Measurements from ENCODE around the gene ALPG. TPM values are rescaled to one million over a fixed set of nuclear protein-coding genes. Genes with fewer than 3 reads are reported as not detected.
A peak's percentile ranks its signal among the peaks of the same experiment; 100 is the strongest.

ALPG gene
- total and polyA plus RNA-seq, 2 of the 13 experiments (the other 11 are each of a cell fraction or from before 2014, with no cell fraction given): not detected

- H3K4me1 ChIP-seq (ENCODE audit: insufficient read depth, low read length): peaks cover 48% of the 10 kb centered on the region
- WGBS (ENCODE audit: low lambda C conversion rate): 42% methylated on average over 14 of the region's 14 CpGs
- H4K20me1 ChIP-seq (ENCODE audit: insufficient read depth, low read length): no peaks in the 10 kb centered on the region
- intact Hi-C loops (cut with micrococcal nuclease; ENCODE audit: unreplicated experiment) (no loop called here), in situ Hi-C loops (cut with HindIII; ENCODE audit: extremely low pct_ligation_motif_present, low pct_unique_long_range_greater_than_20kb) (no loop called here)
- no peaks in the 10 kb centered on the region for H3K36me3 ChIP-seq (replicated peaks in 1 of 2; ENCODE audit: control insufficient read depth in 1 of 2, insufficient read depth in 2 of 2, low read length in 2 of 2)
- no peak for FAIRE-seq
- no TSS peak for BruUV-seq (replicated peaks)
- H3K27me3 ChIP-seq (ENCODE audit: control insufficient read depth in 1 of 2, insufficient read depth in 2 of 2, low read length in 2 of 2): peaks cover 0 to 4% of the 10 kb centered on the region in 2 experiments; a peak in 2 of 5 replicates
- no peaks in the 10 kb centered on the region for H3K79me2 ChIP-seq (ENCODE audit: insufficient read depth, low read length)
- POLR2A ChIA-PET: no interaction called here
- H3K9ac ChIP-seq (ENCODE audit: insufficient read depth, low read depth, low read length): 0 out of 2 replicates have a peak overlapping the region, but pooled peaks have one; percentile 29
- DNase-seq (ENCODE audit: low spot score): no peak
- peak overlapping the region; percentile 26 to 57 (median 50); a peak in 4 of 6 replicates for H3K4me3 ChIP-seq (replicated peaks in 1 of 3; ENCODE audit: insufficient read depth in 1 of 3, low read depth in 2 of 3, low read length in 3 of 3)
- H3K9me3 ChIP-seq (ENCODE audit: low read length): no peaks in the 10 kb centered on the region; the same call in 1 of the 2 replicates
- no peak overlapping the region for H2AFZ ChIP-seq (ENCODE audit: low read length)
- no peak overlapping the region for H3K27ac ChIP-seq (ENCODE audit: extremely low read length, insufficient read depth, low read length)
- CTCF ChIA-PET (ENCODE audit: low intra/inter-chr PET ratio, low total read pairs): no interaction called here
- H3K4me2 ChIP-seq (ENCODE audit: low read depth, low read length): peak overlapping the region; percentile 76
- ATAC-seq: peak; percentile 4; the same call in 2 of the 3 replicates
- TF ChIP-seq ZNF276 (CRISPR knock-in tag; IDR thresholded peaks at IDR 0.05; ENCODE audit: low read depth): 0 out of 2 replicates have a peak, but pooled peaks have one; percentile 26
- 0 out of 2 replicates have a peak, but pooled peaks have one; percentile 16 for TF ChIP-seq ZNF770 (CRISPR knock-in tag; IDR thresholded peaks at IDR 0.05)
- TF ChIP-seq ZSCAN29 (CRISPR knock-in tag; conservative IDR thresholded peaks at IDR 0.05): 0 out of 2 replicates have a peak, but pooled peaks have one; percentile 29
- TF ChIP-seq ZNF687 (CRISPR knock-in tag; IDR thresholded peaks at IDR 0.05): peak; percentile 44
- no peak for TF ChIP-seq GPN1 (CRISPR knock-in tag; IDR thresholded peaks at IDR 0.05; ENCODE audit: borderline replicate concordance)
- TF ChIP-seq UBTF (CRISPR knock-in tag; IDR thresholded peaks at IDR 0.05): peak; percentile 19; the same call in 1 of the 2 replicates
- no peak for TF ChIP-seq SKI (IDR thresholded peaks at IDR 0.05; ENCODE audit: partially characterized antibody)
- TF ChIP-seq GMEB1 (CRISPR knock-in tag; IDR thresholded peaks at IDR 0.05; ENCODE audit: borderline replicate concordance): no peak
These were observed 42.6 kb upstream of the ALPG start for GRCh38 chr2:232363784-232364615.

Data from HepG2 (cell line).